IPS-20b (cell line): Measurements from ENCODE around the gene LRRN2.
A peak's percentile ranks its signal among the peaks of the same experiment; 100 is the strongest.

Source experiments
- H3K27ac ChIP-seq: one replicate; pipeline ENCODE4 v1.5.1; 2013; ENCODE audit warnings: low read length
- H3K27me3 ChIP-seq: 2 replicates; pipeline ENCODE4 v1.6.1; 2013; ENCODE audit warnings: mild to moderate bottlenecking, low read length, inconsistent platforms; ENCODE audit not compliant: insufficient read depth
- H3K36me3 ChIP-seq: 2 replicates; pipeline ENCODE4 v1.6.1; 2013; ENCODE audit warnings: low read depth, mild to moderate bottlenecking, inconsistent platforms, low read length, moderate library complexity; ENCODE audit not compliant: insufficient read depth
- H3K4me1 ChIP-seq: 2 replicates; pipeline ENCODE4 v1.6.1; 2013; ENCODE audit warnings: mild to moderate bottlenecking, control low read depth, inconsistent platforms, low read length, moderate library complexity; ENCODE audit not compliant: insufficient read depth
- H3K4me3 ChIP-seq: 2 replicates; pipeline ENCODE4 v1.5.1; 2013; ENCODE audit warnings: mild to moderate bottlenecking, low read length, inconsistent platforms
- H3K9ac ChIP-seq: 2 replicates; pipeline ENCODE4 v1.6.1; 2013; ENCODE audit warnings: low read depth, mild to moderate bottlenecking, inconsistent platforms, low read length, moderate library complexity
- H3K9me3 ChIP-seq: 2 replicates; pipeline ENCODE4 v1.6.1; 2013; ENCODE audit warnings: mild to moderate bottlenecking, low read depth, low read length, inconsistent platforms; ENCODE audit not compliant: insufficient read depth

The LRRN2 gene

DNA sequence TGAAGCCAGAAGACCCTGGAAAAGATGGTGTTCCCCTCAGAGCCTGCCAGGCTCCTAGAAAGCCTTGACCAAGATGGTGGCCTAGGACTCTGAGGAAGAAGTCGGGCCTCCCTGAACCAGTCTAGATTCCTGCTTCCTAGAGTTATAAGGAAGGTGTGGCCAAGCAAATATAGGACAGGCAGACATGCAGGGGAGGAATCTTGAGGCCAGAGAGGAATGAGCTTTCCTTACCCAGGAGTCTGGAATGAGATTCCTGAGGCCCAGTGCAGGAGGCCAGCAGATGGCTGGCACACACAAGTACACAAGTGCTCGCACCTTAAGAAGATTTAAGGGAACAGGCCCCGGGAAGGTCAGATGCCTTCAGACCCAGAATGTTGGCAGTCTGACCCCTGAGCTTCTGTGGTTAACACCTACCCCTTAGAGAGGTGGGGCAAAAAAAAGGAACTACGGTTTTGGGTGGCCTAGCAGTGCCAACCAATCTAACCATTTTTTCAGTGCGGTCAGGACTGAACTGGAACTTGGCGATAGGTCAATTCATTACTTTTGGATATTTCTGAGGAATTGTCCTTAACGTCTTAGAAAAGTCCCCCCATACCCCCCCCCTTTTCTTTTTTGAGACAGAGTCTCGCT is 96.0 kb downstream of the LRRN2 start:
- no peaks in the 10 kb centered on the region for H3K27me3 ChIP-seq
- no peak overlapping the region for H3K4me3 ChIP-seq
- no peaks in the 10 kb centered on the region for H3K36me3 ChIP-seq
- H3K4me1 ChIP-seq = peaks cover 7% of the 10 kb centered on the region
- H3K9me3 ChIP-seq = 0 out of 2 replicates have a peak, but pooled peaks cover 4% of the 10 kb centered on the region
- no peak overlapping the region for H3K9ac ChIP-seq
- no peak overlapping the region for H3K27ac ChIP-seq

- H3K9ac ChIP-seq = no peak overlapping the region
- H3K4me3 ChIP-seq = no peak overlapping the region
- peaks cover 7% of the 10 kb centered on the region for H3K4me1 ChIP-seq
- H3K27me3 ChIP-seq = no peaks in the 10 kb centered on the region
- 0 out of 2 replicates have a peak, but pooled peaks cover 4% of the 10 kb centered on the region for H3K9me3 ChIP-seq
- no peak overlapping the region for H3K27ac ChIP-seq
- no peaks in the 10 kb centered on the region for H3K36me3 ChIP-seq
These were observed 96.7 kb downstream of the LRRN2 start for GRCh38 chr1:204588826-204589225.

DNA sequence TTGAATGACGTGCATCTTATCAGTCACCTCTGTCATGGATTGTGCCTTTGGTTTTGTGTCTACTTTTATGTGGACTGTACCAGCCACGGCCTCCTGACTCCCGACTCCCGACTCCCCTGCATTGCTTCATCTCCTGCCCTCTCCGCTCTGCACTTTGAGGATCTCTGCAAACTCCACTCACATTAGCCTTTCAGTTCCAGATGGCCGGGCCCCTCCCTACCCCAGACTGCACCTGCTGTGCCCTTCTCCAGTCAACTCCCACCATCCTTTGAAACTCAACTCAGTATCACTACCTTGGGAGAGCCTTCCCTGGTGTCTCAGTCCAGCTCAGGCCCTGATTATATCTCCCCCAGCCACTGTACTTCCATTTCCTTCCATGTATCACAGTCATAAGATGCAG is 97.9 kb downstream of the LRRN2 start:
- no peak overlapping the region for H3K9ac ChIP-seq

GRCh38 chr1:204584699-204585372 is 100.7 kb downstream of the LRRN2 start:
- peaks cover 3% of the 10 kb centered on the region; the same call in 1 of the 2 replicates for H3K27me3 ChIP-seq
- no peak overlapping the region for H3K9ac ChIP-seq
- no peaks in the 10 kb centered on the region for H3K36me3 ChIP-seq
- 0 out of 2 replicates have a peak, but pooled peaks cover 4% of the 10 kb centered on the region for H3K9me3 ChIP-seq
- H3K27ac ChIP-seq = no peak overlapping the region
- no peak overlapping the region for H3K4me3 ChIP-seq
- H3K4me1 ChIP-seq = peaks cover 7% of the 10 kb centered on the region

More for the DNA sequence above, 97.9 kb downstream of the LRRN2 start:
- H3K9me3 ChIP-seq = 0 out of 2 replicates have a peak, but pooled peaks cover 4% of the 10 kb centered on the region
- H3K27me3 ChIP-seq = no peaks in the 10 kb centered on the region
- H3K4me1 ChIP-seq = peaks cover 7% of the 10 kb centered on the region
- H3K27ac ChIP-seq = no peak overlapping the region
- no peaks in the 10 kb centered on the region for H3K36me3 ChIP-seq
- H3K4me3 ChIP-seq = no peak overlapping the region

GRCh38 chr1:204583909-204584632 is 101.5 kb downstream of the LRRN2 start:
- H3K27me3 ChIP-seq = peaks cover 10% of the 10 kb centered on the region; the same call in 1 of the 2 replicates
- peaks cover 4% of the 10 kb centered on the region for H3K4me1 ChIP-seq
- H3K4me3 ChIP-seq = no peak overlapping the region
- 0 out of 2 replicates have a peak, but pooled peaks cover 4% of the 10 kb centered on the region for H3K9me3 ChIP-seq
- H3K36me3 ChIP-seq = no peaks in the 10 kb centered on the region
- no peak overlapping the region for H3K27ac ChIP-seq
- H3K9ac ChIP-seq = no peak overlapping the region

GRCh38 chr1:204581759-204582158 is 103.8 kb downstream of the LRRN2 start:
- Histone ChIP-seq H3K4me1 (peaks cover 13% of the 10 kb centered on the region; the same call in 1 of the 2 replicates), H3K27ac (no peak overlapping the region), H3K36me3 (no peaks in the 10 kb centered on the region), H3K9ac (no peak overlapping the region), H3K4me3 (no peak overlapping the region), H3K27me3 (peaks cover 27% of the 10 kb centered on the region; the same call in 1 of the 2 replicates), H3K9me3 (0 out of 2 replicates have a peak, but pooled peaks cover 3% of the 10 kb centered on the region)

GRCh38 chr1:204580862-204581261 is 104.7 kb downstream of the LRRN2 start:
- no peaks in the 10 kb centered on the region for H3K36me3 ChIP-seq
- peaks cover 22% of the 10 kb centered on the region for H3K4me1 ChIP-seq
- H3K27me3 ChIP-seq = peaks cover 31% of the 10 kb centered on the region; the same call in 1 of the 2 replicates
- no peak overlapping the region for H3K4me3 ChIP-seq
- no peaks in the 10 kb centered on the region for H3K9me3 ChIP-seq
- no peak overlapping the region for H3K27ac ChIP-seq
- no peak overlapping the region for H3K9ac ChIP-seq

GRCh38 chr1:204579681-204580080 is 105.9 kb downstream of the LRRN2 start:
- H3K36me3 ChIP-seq = no peaks in the 10 kb centered on the region
- peaks cover 43% of the 10 kb centered on the region for H3K27me3 ChIP-seq
- H3K9me3 ChIP-seq = no peaks in the 10 kb centered on the region
- no peak overlapping the region for H3K9ac ChIP-seq
- H3K4me3 ChIP-seq = no peak overlapping the region; the same call in 1 of the 2 replicates
- peaks cover 33% of the 10 kb centered on the region for H3K4me1 ChIP-seq
- H3K27ac ChIP-seq = no peak overlapping the region

- Histone ChIP-seq H3K9me3 (no peaks in the 10 kb centered on the region), H3K4me3 (peak overlapping the region; percentile 1; the same call in 1 of the 2 replicates), H3K36me3 (no peaks in the 10 kb centered on the region), H3K4me1 (peaks cover 38% of the 10 kb centered on the region), H3K9ac (no peak overlapping the region), H3K27ac (no peak overlapping the region), H3K27me3 (peaks cover 46% of the 10 kb centered on the region)
These were observed 106.5 kb downstream of the LRRN2 start for GRCh38 chr1:204578867-204579664.

DNA sequence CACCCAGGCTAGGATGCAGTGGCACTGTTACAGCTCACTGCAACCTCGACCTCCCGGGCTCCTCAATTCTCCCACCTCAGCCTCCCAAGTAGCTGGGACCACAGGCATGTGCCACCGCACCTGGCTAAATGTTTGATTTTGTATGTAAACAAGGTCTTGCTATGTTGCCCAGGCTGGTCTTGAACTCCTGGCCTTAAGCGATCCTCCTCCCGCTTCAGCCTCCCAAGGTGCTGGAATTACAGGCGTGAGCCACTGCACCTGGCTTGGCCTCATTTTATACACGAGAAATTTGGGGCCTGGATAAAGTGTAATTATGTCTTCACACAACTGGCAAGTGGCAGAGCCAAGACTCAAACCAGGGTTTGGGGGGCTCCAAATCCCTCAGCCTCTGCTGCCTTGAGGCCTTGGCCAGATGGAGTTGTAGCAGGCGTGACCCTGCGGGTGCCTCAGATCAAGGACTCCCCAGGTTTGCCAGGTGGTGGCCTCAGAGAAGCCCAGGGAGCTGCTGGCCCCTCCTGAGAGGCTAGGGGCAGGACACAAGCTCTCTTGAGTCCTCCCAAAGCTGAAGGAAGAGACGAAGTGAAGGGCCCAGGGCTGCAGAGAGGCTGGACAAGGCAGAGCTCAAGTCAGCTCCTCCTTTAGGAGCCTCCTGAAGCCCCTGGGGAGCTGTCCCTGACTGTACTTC is 107.6 kb downstream of the LRRN2 start:
- Histone ChIP-seq H3K9me3 (no peaks in the 10 kb centered on the region), H3K4me1 (peaks cover 50% of the 10 kb centered on the region), H3K9ac (no peak overlapping the region), H3K4me3 (no peak overlapping the region), H3K36me3 (no peaks in the 10 kb centered on the region), H3K27me3 (peaks cover 55% of the 10 kb centered on the region), H3K27ac (no peak overlapping the region)
